SJSA1 (cell line): ENCODE data around the gene FBXL7. TPM values are rescaled to one million over a fixed set of nuclear protein-coding genes. Genes with fewer than 3 reads are reported as not detected.

Source experiments
- DNase-seq, 2 experiments: peaks; one replicate each; pipeline ENCODE4 v3.0.0-alpha.2; 2015 to 2020; ENCODE audit warnings: low spot score in 2 of 2, low read depth in 1 of 2
- H3K27ac ChIP-seq: fragments of 250-450 bp; sonication (Bioruptor Pico); 2 replicates; pipeline ENCODE4 v1.5.1; 2020; ENCODE audit warnings: mild to moderate bottlenecking, moderate library complexity
- H3K27me3 ChIP-seq: fragments of 250-450 bp; sonication (Bioruptor Pico); replicated peaks from 2 replicates; pipeline ENCODE4 v1.5.1; 2020; ENCODE audit warnings: mild to moderate bottlenecking, moderate library complexity
- H3K36me3 ChIP-seq: fragments of 250-450 bp; sonication (Bioruptor Pico); 2 replicates; pipeline ENCODE4 v1.5.1; 2020; ENCODE audit warnings: mild to moderate bottlenecking
- H3K4me1 ChIP-seq: fragments of 250-450 bp; sonication (Bioruptor Pico); replicated peaks from 2 replicates; pipeline ENCODE4 v1.6.1; 2021; ENCODE audit warnings: mild to moderate bottlenecking
- H3K4me3 ChIP-seq: fragments of 250-450 bp; sonication (Bioruptor Pico); 2 replicates; pipeline ENCODE4 v1.5.1; 2020; ENCODE audit warnings: mild to moderate bottlenecking
- H3K9me3 ChIP-seq: fragments of 250-450 bp; sonication (Bioruptor Pico); replicated peaks from 2 replicates; pipeline ENCODE4 v1.5.1; 2020; ENCODE audit warnings: mild to moderate bottlenecking
- total RNA-seq: library from RNA; depleted of rRNA; stranded (reverse); fragments of >200 nt; shearing (Covaris generic); gene quantifications from 2 replicates; pipeline ENCODE4 v1.2.3, GENCODE V29; 2014

The FBXL7 gene
- total RNA-seq, 1 experiment from 2014 or later: 14.6 TPM

- Histone ChIP-seq H3K27me3 (no peaks in the 10 kb centered on the region), H3K4me1 (peaks cover 44% of the 10 kb centered on the region), H3K27ac (no peak overlapping the region), H3K36me3 (peaks cover 32% of the 10 kb centered on the region), H3K9me3 (no peaks in the 10 kb centered on the region), H3K4me3 (no peak overlapping the region)
- no peak for DNase-seq
Observed at GRCh38 chr5:15513911-15514310, 13.9 kb downstream of the FBXL7 start.

GRCh38 chr5:15515229-15515628 lies 15.2 kb downstream of the FBXL7 start:
- peaks cover 27% of the 10 kb centered on the region for H3K36me3 ChIP-seq
- no peak overlapping the region for H3K4me3 ChIP-seq
- no peaks in the 10 kb centered on the region for H3K9me3 ChIP-seq
- H3K4me1 ChIP-seq: peaks cover 36% of the 10 kb centered on the region
- H3K27me3 ChIP-seq: no peaks in the 10 kb centered on the region
- no peak overlapping the region for H3K27ac ChIP-seq
- DNase-seq: no peak

GRCh38 chr5:15516486-15516885 lies 16.5 kb downstream of the FBXL7 start:
- H3K27ac ChIP-seq: no peak overlapping the region
- no peak for DNase-seq
- H3K27me3 ChIP-seq: no peaks in the 10 kb centered on the region
- H3K4me1 ChIP-seq: peaks cover 36% of the 10 kb centered on the region
- H3K9me3 ChIP-seq: no peaks in the 10 kb centered on the region
- H3K4me3 ChIP-seq: no peak overlapping the region
- peaks cover 27% of the 10 kb centered on the region for H3K36me3 ChIP-seq

- Histone ChIP-seq H3K27ac (no peak overlapping the region), H3K9me3 (no peaks in the 10 kb centered on the region), H3K4me3 (no peak overlapping the region), H3K4me1 (peaks cover 42% of the 10 kb centered on the region), H3K27me3 (no peaks in the 10 kb centered on the region), H3K36me3 (peaks cover 23% of the 10 kb centered on the region)
- no peak for DNase-seq
Observed at GRCh38 chr5:15518786-15519185, 18.8 kb downstream of the FBXL7 start.

GRCh38 chr5:15520856-15521255 lies 20.9 kb downstream of the FBXL7 start:
- Histone ChIP-seq H3K27ac (peak overlapping the region; percentile 43), H3K36me3 (peaks cover 23% of the 10 kb centered on the region), H3K4me1 (peaks cover 42% of the 10 kb centered on the region), H3K4me3 (no peak overlapping the region), H3K27me3 (no peaks in the 10 kb centered on the region), H3K9me3 (no peaks in the 10 kb centered on the region)
- DNase-seq: no peak

GRCh38 chr5:15521381-15522186 lies 21.6 kb downstream of the FBXL7 start:
- Histone ChIP-seq H3K27ac (peak overlapping the region; percentile 43), H3K36me3 (peaks cover 22% of the 10 kb centered on the region), H3K9me3 (no peaks in the 10 kb centered on the region), H3K4me3 (peak overlapping the region; percentile 19), H3K27me3 (no peaks in the 10 kb centered on the region), H3K4me1 (peaks cover 42% of the 10 kb centered on the region)
- DNase-seq: peak in 1 of 2 experiments; percentile 48

GRCh38 chr5:15522187-15522520 lies 22.2 kb downstream of the FBXL7 start:
- H3K9me3 ChIP-seq: no peaks in the 10 kb centered on the region
- peak overlapping the region; percentile 43; the same call in 1 of the 2 replicates for H3K27ac ChIP-seq
- H3K27me3 ChIP-seq: no peaks in the 10 kb centered on the region
- no peak overlapping the region for H3K4me3 ChIP-seq
- H3K4me1 ChIP-seq: peaks cover 42% of the 10 kb centered on the region
- H3K36me3 ChIP-seq: peaks cover 24% of the 10 kb centered on the region
- no peak for DNase-seq

- no peak for DNase-seq
- H3K9me3 ChIP-seq: no peaks in the 10 kb centered on the region
- H3K4me1 ChIP-seq: peaks cover 32% of the 10 kb centered on the region
- H3K27me3 ChIP-seq: no peaks in the 10 kb centered on the region
- H3K36me3 ChIP-seq: peaks cover 30% of the 10 kb centered on the region
- no peak overlapping the region for H3K27ac ChIP-seq
- no peak overlapping the region for H3K4me3 ChIP-seq
Observed at GRCh38 chr5:15524712-15525111, 24.7 kb downstream of the FBXL7 start.

- H3K4me1 ChIP-seq: peaks cover 22% of the 10 kb centered on the region
- DNase-seq: no peak
- peaks cover 30% of the 10 kb centered on the region for H3K36me3 ChIP-seq
- H3K9me3 ChIP-seq: no peaks in the 10 kb centered on the region
- no peak overlapping the region for H3K4me3 ChIP-seq
- H3K27me3 ChIP-seq: no peaks in the 10 kb centered on the region
- no peak overlapping the region for H3K27ac ChIP-seq
Observed at GRCh38 chr5:15525703-15526275, 25.8 kb downstream of the FBXL7 start.

- no peak overlapping the region for H3K27ac ChIP-seq
- no peaks in the 10 kb centered on the region for H3K9me3 ChIP-seq
- no peak overlapping the region for H3K4me3 ChIP-seq
- H3K36me3 ChIP-seq: peaks cover 30% of the 10 kb centered on the region
- no peak for DNase-seq
- peaks cover 15% of the 10 kb centered on the region for H3K4me1 ChIP-seq
- H3K27me3 ChIP-seq: no peaks in the 10 kb centered on the region
Observed at GRCh38 chr5:15526413-15526812, 26.4 kb downstream of the FBXL7 start.

- H3K4me3 ChIP-seq: no peak overlapping the region
- no peak overlapping the region for H3K27ac ChIP-seq
- peaks cover 34% of the 10 kb centered on the region for H3K36me3 ChIP-seq
- H3K4me1 ChIP-seq: peaks cover 10% of the 10 kb centered on the region
- no peaks in the 10 kb centered on the region for H3K9me3 ChIP-seq
- DNase-seq: no peak
- no peaks in the 10 kb centered on the region for H3K27me3 ChIP-seq
Observed at GRCh38 chr5:15528476-15528875, 28.5 kb downstream of the FBXL7 start.

GRCh38 chr5:15529013-15529412 lies 29.0 kb downstream of the FBXL7 start:
- Histone ChIP-seq H3K4me1 (peaks cover 12% of the 10 kb centered on the region), H3K9me3 (no peaks in the 10 kb centered on the region), H3K36me3 (peaks cover 34% of the 10 kb centered on the region), H3K27me3 (no peaks in the 10 kb centered on the region), H3K27ac (no peak overlapping the region), H3K4me3 (no peak overlapping the region)
- no peak for DNase-seq

- no peaks in the 10 kb centered on the region for H3K9me3 ChIP-seq
- no peaks in the 10 kb centered on the region for H3K27me3 ChIP-seq
- H3K36me3 ChIP-seq: peaks cover 30% of the 10 kb centered on the region
- peaks cover 12% of the 10 kb centered on the region for H3K4me1 ChIP-seq
- no peak for DNase-seq
- no peak overlapping the region for H3K27ac ChIP-seq
- no peak overlapping the region for H3K4me3 ChIP-seq
Observed at GRCh38 chr5:15529821-15530220, 29.8 kb downstream of the FBXL7 start.

GRCh38 chr5:15533129-15533893 lies 33.3 kb downstream of the FBXL7 start:
- DNase-seq: peak in 1 of 2 experiments; percentile 37
- Histone ChIP-seq H3K27ac (no peak overlapping the region), H3K36me3 (peaks cover 9% of the 10 kb centered on the region), H3K4me1 (peaks cover 12% of the 10 kb centered on the region), H3K27me3 (no peaks in the 10 kb centered on the region), H3K4me3 (no peak overlapping the region), H3K9me3 (no peaks in the 10 kb centered on the region)
